IMR-90 (cell line): ENCODE measurements around the gene GNAS-AS1. TPM values are rescaled to one million over a fixed set of nuclear protein-coding genes. Genes with fewer than 3 reads are reported as not detected.

Experiments used
- ATAC-seq: fragments of 200-7000 bp; cut with Tn5 transposase; 2 replicates; pipeline ENCODE4 v1.9.1; 2020; ENCODE audit warnings: low read depth, mild to moderate bottlenecking, moderate library complexity
- BruUV-seq: library from RNA; stranded (reverse); fragments of 400-500 nt; replicated peaks from 2 replicates; lab custom pipeline; 2021; lab: Mats Ljungman, UMichigan
- CTCF ChIA-PET: fragments of 300-600 bp; formaldehyde crosslinking; extraction: SDS; loops from one replicate; lab custom pipeline; 2021; ENCODE audit warnings: antibody characterized with exemption; lab: Yijun Ruan, JAX
- POLR2A ChIA-PET: fragments of 300-600 bp; sonication (Branson Sonifier 250); formaldehyde crosslinking; loops from one replicate; lab custom pipeline; 2022; ENCODE audit warnings: antibody characterized with exemption; ENCODE audit not compliant: unreplicated experiment; lab: Charles Lee
- DNase-seq: peaks from one replicate; pipeline ENCODE4 v3.0.0; 2013
- H2AFZ ChIP-seq: replicated peaks from 2 replicates; pipeline ENCODE3; 2013; ENCODE audit warnings: low read length, mild to moderate bottlenecking; ENCODE audit not compliant: poor library complexity
- H2AK5ac ChIP-seq: 2 replicates; pipeline ENCODE4 v1.6.1; 2013; ENCODE audit warnings: low read depth, low read length, inconsistent platforms
- H2AK9ac ChIP-seq: replicated peaks from 2 replicates; pipeline ENCODE3; 2013; ENCODE audit warnings: mild to moderate bottlenecking, low read depth, low read length, moderate library complexity; ENCODE audit not compliant: poor library complexity
- H2BK120ac ChIP-seq: 2 replicates; pipeline ENCODE4 v1.6.1; 2013; ENCODE audit warnings: low read depth, low read length, inconsistent platforms
- H2BK15ac ChIP-seq: 3 replicates; pipeline ENCODE4 v1.6.1; 2013; ENCODE audit warnings: low read depth, low read length, inconsistent platforms
- H2BK20ac ChIP-seq: 2 replicates; pipeline ENCODE4 v1.6.1; 2013; ENCODE audit warnings: low read depth, mild to moderate bottlenecking, inconsistent platforms, low read length, moderate library complexity
- H2BK5ac ChIP-seq: 2 replicates; pipeline ENCODE4 v1.6.1; 2013; ENCODE audit warnings: mild to moderate bottlenecking, low read depth, low read length, inconsistent platforms; ENCODE audit not compliant: poor library complexity, severe bottlenecking
- H3K14ac ChIP-seq: replicated peaks from 2 replicates; pipeline ENCODE4 v1.6.1; 2013; ENCODE audit warnings: low read depth, low read length, inconsistent platforms
- H3K18ac ChIP-seq: 2 replicates; pipeline ENCODE4 v1.6.1; 2013; ENCODE audit warnings: low read depth, low read length, control low read depth
- H3K23ac ChIP-seq: 2 replicates; pipeline ENCODE4 v1.6.1; 2013; ENCODE audit warnings: low read depth, low read length, inconsistent platforms
- H3K27ac ChIP-seq: 2 replicates; pipeline ENCODE4 v1.5.1; 2013; ENCODE audit warnings: mild to moderate bottlenecking, control low read depth, low read length; ENCODE audit not compliant: insufficient read depth
- H3K27me3 ChIP-seq: 2 replicates; pipeline ENCODE4 v1.6.1; 2013; ENCODE audit warnings: low read length; ENCODE audit not compliant: control insufficient read depth, insufficient read depth
- H3K36me3 ChIP-seq: 2 replicates; pipeline ENCODE4 v1.6.1; 2013; ENCODE audit warnings: low read length, mixed read lengths; ENCODE audit not compliant: control insufficient read depth, insufficient read depth
- H3K4ac ChIP-seq: 2 replicates; pipeline ENCODE4 v1.6.1; 2013; ENCODE audit warnings: low read depth, low read length, inconsistent platforms
- H3K4me1 ChIP-seq: 2 replicates; pipeline ENCODE4 v1.6.1; 2013; ENCODE audit warnings: low read length, mixed read lengths; ENCODE audit not compliant: control insufficient read depth, insufficient read depth
- H3K4me2 ChIP-seq: 2 replicates; pipeline ENCODE4 v1.6.1; 2013; ENCODE audit warnings: low read depth, mild to moderate bottlenecking, control low read depth, low read length, moderate library complexity
- H3K4me3 ChIP-seq: 2 replicates; pipeline ENCODE4 v1.5.1; 2013; ENCODE audit warnings: low read depth, mild to moderate bottlenecking, control low read depth, low read length, moderate library complexity; ENCODE audit not compliant: insufficient read depth
- H3K56ac ChIP-seq: 2 replicates; pipeline ENCODE4 v1.6.1; 2013; ENCODE audit warnings: low read length, inconsistent platforms; ENCODE audit not compliant: insufficient read depth; ENCODE audit errors: extremely low read depth
- H3K79me1 ChIP-seq, 2 experiments: 2 replicates each; pipeline ENCODE4 v1.6.1; 2013; ENCODE audit warnings: low read length in 2 of 2, inconsistent platforms in 1 of 2, low read depth in 1 of 2
- H3K9ac ChIP-seq: 2 replicates; pipeline ENCODE4 v1.6.1; 2013; ENCODE audit warnings: low read depth, low read length, control low read depth
- H3K9me1 ChIP-seq: 2 replicates; pipeline ENCODE4 v1.6.1; 2013; ENCODE audit warnings: low read length, inconsistent platforms; ENCODE audit not compliant: insufficient read depth
- H3K9me3 ChIP-seq: 2 replicates; pipeline ENCODE4 v1.6.1; 2013; ENCODE audit warnings: low read length; ENCODE audit not compliant: control insufficient read depth, insufficient read depth
- H4K20me1 ChIP-seq: 2 replicates; pipeline ENCODE4 v1.6.1; 2013; ENCODE audit warnings: low read length, inconsistent platforms; ENCODE audit not compliant: insufficient read depth
- H4K5ac ChIP-seq: 2 replicates; pipeline ENCODE4 v1.6.1; 2013; ENCODE audit warnings: mild to moderate bottlenecking, low read depth, low read length, control low read depth
- H4K8ac ChIP-seq, 2 experiments: 2 replicates each; pipeline ENCODE4 v1.6.1; 2013; ENCODE audit warnings: low read depth in 2 of 2, low read length in 2 of 2, control low read depth in 1 of 2, inconsistent platforms in 1 of 2
- H4K91ac ChIP-seq: 2 replicates; pipeline ENCODE4 v1.6.1; 2013; ENCODE audit warnings: low read depth, low read length, inconsistent platforms; ENCODE audit not compliant: insufficient read depth
- BHLHE40 ChIP-seq: fragments of 150-350 bp; IDR thresholded peaks from 2 replicates; pipeline ENCODE4 v1.6.1; 2016; ENCODE audit warnings: mild to moderate bottlenecking, low read depth, low read length
- CEBPB ChIP-seq: IDR thresholded peaks from 2 replicates; pipeline ENCODE4 v1.6.1; 2012; ENCODE audit warnings: low read depth, low read length, improper control_type of control experiment
- CHD1 ChIP-seq: IDR thresholded peaks from 2 replicates; pipeline ENCODE4 v1.6.1; 2012; ENCODE audit warnings: low read depth, low read length, improper control_type of control experiment
- CTCF ChIP-seq: conservative IDR thresholded peaks from 2 replicates; pipeline ENCODE4 v1.5.1; 2012; ENCODE audit warnings: mild to moderate bottlenecking, low read depth, low read length, improper control_type of control experiment
- FOS ChIP-seq: fragments of 150-350 bp; IDR thresholded peaks from 2 replicates; pipeline ENCODE4 v1.6.1; 2016; ENCODE audit warnings: low read depth, low read length
- MAFK ChIP-seq: IDR thresholded peaks from 2 replicates; pipeline ENCODE4 v1.6.1; 2012; ENCODE audit warnings: low read depth, low read length, improper control_type of control experiment
- MAZ ChIP-seq: IDR thresholded peaks from 2 replicates; pipeline ENCODE4 v1.6.1; 2012; ENCODE audit warnings: low read depth, mild to moderate bottlenecking, low read length, improper control_type of control experiment, moderate library complexity, borderline replicate concordance
- NFE2L2 ChIP-seq: fragments of 150-350 bp; IDR thresholded peaks from 2 replicates; pipeline ENCODE4 v1.6.1; 2016; ENCODE audit warnings: low read depth, mild to moderate bottlenecking, low read length
- POLR2A ChIP-seq: IDR thresholded peaks from 2 replicates; pipeline ENCODE4 v1.6.1; 2012; ENCODE audit warnings: mild to moderate bottlenecking, low read depth, low read length
- RAD21 ChIP-seq: IDR thresholded peaks from 2 replicates; pipeline ENCODE4 v1.6.1; 2012; ENCODE audit warnings: low read length, improper control_type of control experiment
- SMC3 ChIP-seq: fragments of 150-350 bp; IDR thresholded peaks from 2 replicates; pipeline ENCODE4 v1.6.1; 2016; ENCODE audit warnings: low read depth, mild to moderate bottlenecking, antibody characterized with exemption, low read length, moderate library complexity
- WGBS, 2 experiments: methylation state at CpG; one replicate each; pipeline versions ENCODE4 v1.1.5 to v1.1.7; 2013; ENCODE audit warnings: missing lambda C conversion rate in 2 of 2; ENCODE audit not compliant: insufficient read length in 1 of 2; ENCODE audit errors: extremely low coverage in 2 of 2; 5-methylcytosine and 5-hydroxymethylcytosine counted together
- dilution Hi-C: fragments of 300-500 bp; cut with HindIII; formaldehyde crosslinking; loops from one replicate; pipeline ENCODE4 v1.14.3; 2018; ENCODE audit warnings: low sequenced_read_pairs; ENCODE audit not compliant: unreplicated experiment
- in situ Hi-C: fragments of 300-500 bp; cut with MboI; formaldehyde crosslinking; loops from 3 replicates; pipeline ENCODE4 v1.14.3; 2019; ENCODE audit warnings: low sequenced_read_pairs, inconsistent platforms, mixed read lengths
- intact Hi-C: fragments of 100-400 bp; cut with micrococcal nuclease; formaldehyde crosslinking; loops from 2 replicates; pipeline ENCODE4 v1.10.0; 2022
- polyA plus RNA-seq, 3 experiments: library from polyadenylated mRNA; depleted of rRNA; stranded (reverse); fragments of >200 nt; gene quantifications; 2 replicates each; pipeline ENCODE4 v1.2.3, GENCODE V29; 2012; ENCODE audit warnings: low replicate concordance in 1 of 3
- total RNA-seq: library from RNA; depleted of rRNA; stranded (reverse); fragments of >200 nt; gene quantifications from 2 replicates; pipeline ENCODE4 v1.2.3, GENCODE V29; 2012

Gene GNAS-AS1
- total and polyA plus RNA-seq, 2 of the 4 experiments (the other 2 are of a cell fraction): 0.54 to 0.60 TPM

- Histone ChIP-seq H3K9me3 (no peaks in the 10 kb centered on the region), H4K5ac (no peak overlapping the region)
Measured at GRCh38 chr20:58877050-58877975, 26.6 kb upstream of the GNAS-AS1 start.

More at GRCh38 chr20:58877050-58877975, 26.6 kb upstream of the GNAS-AS1 start:
- Histone ChIP-seq H3K4me1 (peaks cover 2% of the 10 kb centered on the region; the same call in 1 of the 2 replicates), H4K91ac (no peak overlapping the region), H2AK5ac (no peak overlapping the region), H3K23ac (no peak overlapping the region), H3K27ac (no peak overlapping the region), H2AK9ac (no peak overlapping the region), H3K4ac (no peak overlapping the region), H3K79me1 (no peaks in the 10 kb centered on the region), H4K20me1 (no peaks in the 10 kb centered on the region), H3K36me3 (no peaks in the 10 kb centered on the region), H2BK120ac (no peak overlapping the region), H2BK20ac (no peak overlapping the region), H3K56ac (no peak overlapping the region), H3K9ac (no peak overlapping the region), H3K4me3 (no peak overlapping the region), H2BK15ac (no peak overlapping the region), H2BK5ac (no peak overlapping the region), H3K4me2 (no peak overlapping the region), H2AFZ (peak overlapping the region; percentile 46), H3K18ac (no peak overlapping the region), H4K8ac (no peak overlapping the region), H3K14ac (no peak overlapping the region), H3K27me3 (peaks cover 11% of the 10 kb centered on the region), H3K9me1 (peaks cover 3% of the 10 kb centered on the region; the same call in 1 of the 2 replicates)
- ATAC-seq (no peak), DNase-seq (no peak)
- ChIA-PET CTCF (no interaction called here), POLR2A (no interaction called here)
- TF ChIP-seq CTCF: no peak
- TF ChIP-seq CEBPB: no peak
- TF ChIP-seq BHLHE40: no peak
- TF ChIP-seq SMC3: no peak
- TF ChIP-seq MAZ: no peak
- TF ChIP-seq FOS: no peak
- no peak for TF ChIP-seq RAD21
- TF ChIP-seq NFE2L2: no peak
- no peak for TF ChIP-seq POLR2A
- TF ChIP-seq MAFK: no peak
- no peak for TF ChIP-seq CHD1
- no TSS peak for BruUV-seq
- WGBS, 2 experiments: no CpG with 5 or more reads among the region's 11 CpGs
- in situ Hi-C loops: no loop called here
- intact Hi-C loops: no loop called here
- dilution Hi-C loops: no loop called here
